ENCODE results near the gene KCNMB1. TPM values are rescaled to one million over a fixed set of nuclear protein-coding genes. Genes with fewer than 3 reads are reported as not detected.

KCNMB1 gene
- total RNA-seq, 1 donor from 2014 or later = 1.1 TPM

DNA sequence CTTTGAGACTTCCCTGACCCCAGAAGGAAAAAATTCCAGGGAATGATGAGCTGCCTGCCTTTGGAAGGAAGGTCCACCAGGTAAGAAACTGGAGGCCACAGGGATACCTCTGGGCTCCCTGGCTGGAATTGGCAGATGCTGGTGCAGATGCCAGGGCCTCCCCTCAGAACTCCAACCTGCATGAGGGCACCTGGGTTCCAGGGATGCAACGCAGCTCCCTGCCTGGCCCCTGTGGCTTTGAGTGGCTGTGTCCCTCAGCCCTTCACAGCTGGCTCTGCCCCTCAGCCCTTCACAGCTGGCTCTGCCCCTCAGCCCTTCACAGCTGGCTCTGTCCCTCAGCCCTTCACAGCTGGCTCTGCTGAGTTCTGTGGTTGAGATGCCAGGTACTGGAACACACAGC lies 13.9 kb downstream of the KCNMB1 start:
- no peaks in the 10 kb centered on the region for H3K9me3 Mint-ChIP-seq (ENCODE audit: unreplicated experiment)
- no peak overlapping the region for H3K27ac Mint-ChIP-seq (ENCODE audit: unreplicated experiment)
- peaks cover 4% of the 10 kb centered on the region for H3K27me3 Mint-ChIP-seq (ENCODE audit: unreplicated experiment)
- H3K4me3 Mint-ChIP-seq (ENCODE audit: unreplicated experiment) = no peak overlapping the region
- H3K36me3 Mint-ChIP-seq (ENCODE audit: low read depth, unreplicated experiment) = peaks cover 8% of the 10 kb centered on the region
- no peak for DNase-seq (ENCODE audit: low spot score)
- TF ChIP-seq, protein P1, sequence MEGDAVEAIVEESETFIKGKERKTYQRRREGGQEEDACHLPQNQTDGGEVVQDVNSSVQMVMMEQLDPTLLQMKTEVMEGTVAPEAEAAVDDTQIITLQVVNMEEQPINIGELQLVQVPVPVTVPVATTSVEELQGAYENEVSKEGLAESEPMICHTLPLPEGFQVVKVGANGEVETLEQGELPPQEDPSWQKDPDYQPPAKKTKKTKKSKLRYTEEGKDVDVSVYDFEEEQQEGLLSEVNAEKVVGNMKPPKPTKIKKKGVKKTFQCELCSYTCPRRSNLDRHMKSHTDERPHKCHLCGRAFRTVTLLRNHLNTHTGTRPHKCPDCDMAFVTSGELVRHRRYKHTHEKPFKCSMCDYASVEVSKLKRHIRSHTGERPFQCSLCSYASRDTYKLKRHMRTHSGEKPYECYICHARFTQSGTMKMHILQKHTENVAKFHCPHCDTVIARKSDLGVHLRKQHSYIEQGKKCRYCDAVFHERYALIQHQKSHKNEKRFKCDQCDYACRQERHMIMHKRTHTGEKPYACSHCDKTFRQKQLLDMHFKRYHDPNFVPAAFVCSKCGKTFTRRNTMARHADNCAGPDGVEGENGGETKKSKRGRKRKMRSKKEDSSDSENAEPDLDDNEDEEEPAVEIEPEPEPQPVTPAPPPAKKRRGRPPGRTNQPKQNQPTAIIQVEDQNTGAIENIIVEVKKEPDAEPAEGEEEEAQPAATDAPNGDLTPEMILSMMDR (IDR thresholded peaks at IDR 0.05; ENCODE audit: unreplicated experiment) = no peak
- H3K4me1 Mint-ChIP-seq (ENCODE audit: unreplicated experiment) = no peaks in the 10 kb centered on the region

DNA sequence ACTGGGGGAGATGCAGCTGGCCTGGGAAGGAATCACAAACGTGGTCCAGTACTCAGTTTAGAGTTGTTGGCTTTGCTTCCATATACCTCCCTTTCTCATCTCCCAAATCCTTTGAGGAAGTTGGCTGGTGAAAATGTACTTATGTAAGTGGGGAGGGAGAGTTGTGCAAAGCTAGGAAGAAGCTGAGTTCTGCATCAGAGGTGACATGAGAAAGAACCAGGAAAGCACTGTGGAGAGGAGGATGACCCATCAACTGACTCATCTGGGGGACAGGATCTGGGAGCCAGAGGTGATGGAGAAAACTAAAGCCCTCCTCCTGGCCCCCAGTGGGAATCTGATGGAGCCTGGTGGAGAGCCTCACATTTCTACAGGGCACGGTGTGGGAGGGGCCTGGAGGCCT lies 16.2 kb downstream of the KCNMB1 start:
- peaks cover 7% of the 10 kb centered on the region for H3K27me3 Mint-ChIP-seq (ENCODE audit: unreplicated experiment)
- no peak overlapping the region for H3K4me3 Mint-ChIP-seq (ENCODE audit: unreplicated experiment)
- DNase-seq (ENCODE audit: low spot score) = no peak
- no peaks in the 10 kb centered on the region for H3K9me3 Mint-ChIP-seq (ENCODE audit: unreplicated experiment)
- H3K36me3 Mint-ChIP-seq (ENCODE audit: low read depth, unreplicated experiment) = peaks cover 5% of the 10 kb centered on the region
- no peak overlapping the region for H3K27ac Mint-ChIP-seq (ENCODE audit: unreplicated experiment)
- H3K4me1 Mint-ChIP-seq (ENCODE audit: unreplicated experiment) = no peaks in the 10 kb centered on the region
- TF ChIP-seq, protein P1 (IDR thresholded peaks at IDR 0.05; ENCODE audit: unreplicated experiment) = no peak

DNA sequence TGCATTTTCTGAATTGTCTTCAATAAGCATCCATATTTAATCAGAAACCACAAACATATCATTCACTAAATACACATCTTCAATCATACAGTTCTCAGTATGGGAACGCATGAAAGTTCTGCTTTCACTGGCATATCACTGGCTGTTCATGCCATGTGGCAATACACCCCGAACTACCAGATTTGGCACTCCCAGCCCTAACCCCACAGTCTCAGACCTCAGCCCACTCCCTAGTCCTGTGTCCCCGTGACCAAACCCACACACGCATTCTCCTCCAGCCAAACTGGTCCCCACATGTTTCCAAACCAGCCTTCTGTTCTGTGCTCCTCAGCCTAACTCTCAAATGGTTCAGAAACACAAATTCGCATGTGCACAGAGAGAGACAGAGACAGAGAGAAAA lies 20.6 kb downstream of the KCNMB1 start:
- no peak for DNase-seq (ENCODE audit: low spot score)
- no peak overlapping the region for H3K4me3 Mint-ChIP-seq (ENCODE audit: unreplicated experiment)
- TF ChIP-seq, protein P1 (IDR thresholded peaks at IDR 0.05; ENCODE audit: unreplicated experiment) = no peak

DNA sequence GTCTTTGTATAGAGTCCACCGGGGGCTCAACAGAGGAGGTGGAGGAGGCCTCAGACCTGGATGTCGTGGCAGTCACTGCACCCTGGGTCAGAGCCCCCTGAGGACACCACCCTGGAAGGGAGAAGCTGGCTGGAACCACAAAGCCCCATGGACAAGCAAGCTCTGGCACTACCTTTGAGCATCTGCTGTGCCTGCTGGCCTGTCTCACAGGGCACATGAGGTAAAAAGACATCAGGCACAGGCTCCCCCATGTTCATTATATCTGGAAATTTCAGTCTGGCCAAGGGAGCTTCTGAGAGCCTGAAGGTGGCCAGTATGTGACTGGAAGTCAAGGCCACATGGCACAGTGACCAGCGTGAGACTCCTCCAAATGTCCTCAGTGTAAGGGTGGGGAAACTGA lies 22.9 kb downstream of the KCNMB1 start:
- H3K4me1 Mint-ChIP-seq (ENCODE audit: unreplicated experiment) = peaks cover 15% of the 10 kb centered on the region
- peaks cover 13% of the 10 kb centered on the region for H3K27me3 Mint-ChIP-seq (ENCODE audit: unreplicated experiment)
- H3K4me3 Mint-ChIP-seq (ENCODE audit: unreplicated experiment) = no peak overlapping the region
- DNase-seq (ENCODE audit: low spot score) = no peak
- no peaks in the 10 kb centered on the region for H3K9me3 Mint-ChIP-seq (ENCODE audit: unreplicated experiment)
- peaks cover 3% of the 10 kb centered on the region for H3K36me3 Mint-ChIP-seq (ENCODE audit: low read depth, unreplicated experiment)
- TF ChIP-seq, protein P1 (IDR thresholded peaks at IDR 0.05; ENCODE audit: unreplicated experiment) = no peak
- H3K27ac Mint-ChIP-seq (ENCODE audit: unreplicated experiment) = no peak overlapping the region

More for the DNA sequence above, 20.6 kb downstream of the KCNMB1 start:
- H3K9me3 Mint-ChIP-seq (ENCODE audit: unreplicated experiment) = no peaks in the 10 kb centered on the region
- H3K4me1 Mint-ChIP-seq (ENCODE audit: unreplicated experiment) = no peaks in the 10 kb centered on the region
- H3K27ac Mint-ChIP-seq (ENCODE audit: unreplicated experiment) = no peak overlapping the region
- H3K27me3 Mint-ChIP-seq (ENCODE audit: unreplicated experiment) = peaks cover 13% of the 10 kb centered on the region
- H3K36me3 Mint-ChIP-seq (ENCODE audit: low read depth, unreplicated experiment) = peaks cover 3% of the 10 kb centered on the region

DNA sequence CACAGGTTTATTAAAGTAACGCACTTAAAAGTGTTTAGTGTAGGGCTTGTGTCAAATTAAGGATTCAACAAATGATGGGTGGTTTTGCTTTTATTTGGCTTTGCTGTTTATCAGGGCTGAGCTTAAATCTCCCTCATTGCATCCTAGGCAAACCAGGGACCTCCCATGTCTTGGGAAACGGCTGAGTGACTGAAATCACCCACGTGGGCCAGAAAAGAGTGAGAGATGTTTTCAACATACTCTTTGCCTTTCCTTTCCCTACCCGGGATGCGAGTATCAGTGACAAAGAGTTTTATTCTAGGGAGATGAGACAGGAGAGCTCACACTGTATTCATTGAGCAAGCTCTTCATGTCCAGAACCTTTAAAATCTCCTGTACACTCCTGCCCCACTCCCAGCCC lies 23.3 kb downstream of the KCNMB1 start:
- Mint-ChIP-seq H3K36me3 (ENCODE audit: low read depth, unreplicated experiment) (peaks cover 3% of the 10 kb centered on the region), H3K27me3 (ENCODE audit: unreplicated experiment) (peaks cover 13% of the 10 kb centered on the region), H3K4me1 (ENCODE audit: unreplicated experiment) (peaks cover 15% of the 10 kb centered on the region), H3K9me3 (ENCODE audit: unreplicated experiment) (no peaks in the 10 kb centered on the region), H3K27ac (ENCODE audit: unreplicated experiment) (no peak overlapping the region), H3K4me3 (ENCODE audit: unreplicated experiment) (no peak overlapping the region)
- DNase-seq (ENCODE audit: low spot score) = no peak
- TF ChIP-seq, protein P1 (IDR thresholded peaks at IDR 0.05; ENCODE audit: unreplicated experiment) = no peak

All from endothelial cell (in vitro differentiated cells).